NCI-H1694 (cell line): ENCODE data around the gene YKT6.
"Not testable (repeated sequence)": the region's sequence is repeated elsewhere in the genome, so short reads cannot be mapped to it uniquely, and the experiment has no call there.

Experiments used
- DNase-seq: peaks from one replicate; lab custom pipeline; 2025; lab: John Stamatoyannopoulos, UW

YKT6 gene

GRCh38 chr7:44200699-44201461 lies at the start of gene YKT6:
Gene YKT6 (plus strand): TSS chr7:44200978. CDS start chr7:44201136, 158 bp downstream.
- peak; percentile 94 for DNase-seq

- no peak for DNase-seq
Measured at GRCh38 chr7:44151956-44152355, 48.8 kb upstream of the YKT6 start.

- DNase-seq = no peak
Measured at GRCh38 chr7:44152971-44153947, 47.5 kb upstream of the YKT6 start.

- no peak for DNase-seq
Measured at GRCh38 chr7:44153948-44154335, 46.8 kb upstream of the YKT6 start.

DNA sequence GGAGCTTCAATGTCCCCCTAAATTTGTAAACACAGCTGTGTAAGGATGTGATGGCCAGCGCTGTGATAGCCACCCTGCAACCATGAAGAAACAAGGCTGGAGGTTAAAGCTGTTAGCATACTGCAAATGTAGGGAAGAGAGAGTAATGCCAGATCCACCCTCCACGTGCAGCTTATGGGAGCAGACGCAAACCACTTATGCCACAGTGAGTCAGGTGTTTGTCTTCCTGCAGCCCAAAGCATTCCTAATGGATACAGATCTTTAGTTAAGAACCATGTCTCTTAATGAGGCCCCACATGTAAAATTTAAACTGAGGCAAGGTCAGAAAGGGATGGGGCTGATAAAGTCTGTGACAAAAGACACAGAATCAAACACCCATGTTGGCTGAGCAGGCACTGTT lies 46.1 kb upstream of the YKT6 start:
- DNase-seq = no peak

DNA sequence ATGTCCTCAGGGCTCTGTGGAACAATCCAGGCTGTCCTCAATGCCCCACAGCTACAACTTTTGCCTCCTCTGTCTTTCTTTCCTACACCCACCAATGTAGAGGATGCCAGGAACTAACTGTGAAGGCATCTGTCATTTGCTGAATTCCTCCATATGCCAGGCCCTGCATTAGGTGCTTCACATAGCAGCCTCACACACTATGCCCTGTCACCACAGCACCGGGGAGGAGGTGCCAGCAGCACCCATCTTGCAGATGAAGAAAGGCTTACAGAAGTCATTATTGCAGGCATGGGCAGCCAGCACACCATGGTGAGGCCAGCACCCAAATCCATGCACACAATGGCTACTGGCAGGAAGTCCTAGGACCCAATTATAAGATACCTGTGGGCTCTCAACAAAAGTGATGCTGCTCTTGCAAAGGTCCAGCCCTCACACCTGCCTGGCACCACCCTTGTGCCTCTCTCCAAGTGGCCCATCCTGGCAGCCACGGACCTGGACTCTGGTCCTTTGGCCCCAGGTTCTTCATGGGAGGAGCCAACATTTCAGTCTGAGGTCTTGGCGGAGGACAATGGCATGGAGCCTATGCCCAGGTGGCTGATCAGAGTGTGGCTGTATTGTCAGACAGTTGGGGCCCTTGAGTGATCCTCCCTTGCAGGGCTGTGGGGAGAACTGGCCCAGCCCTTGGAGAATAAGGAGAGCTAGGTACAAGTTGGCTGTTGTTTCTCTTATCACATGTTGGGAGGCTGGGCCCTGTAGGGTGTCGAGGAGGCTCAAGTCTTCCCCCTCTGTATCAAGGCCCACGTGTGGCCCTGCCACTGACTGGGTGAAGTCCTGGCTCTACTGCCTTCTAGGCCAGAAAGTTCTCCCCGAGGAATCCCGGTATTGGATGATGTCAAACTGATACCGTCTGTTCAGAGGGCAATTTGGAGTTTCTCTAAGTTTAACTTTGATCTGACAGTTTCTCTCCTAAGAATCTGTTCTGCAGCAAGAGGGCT lies 45.3 kb upstream of the YKT6 start:
- DNase-seq = peak; percentile 32

GRCh38 chr7:44156453-44157010 lies 44.2 kb upstream of the YKT6 start:
- no peak for DNase-seq

DNA sequence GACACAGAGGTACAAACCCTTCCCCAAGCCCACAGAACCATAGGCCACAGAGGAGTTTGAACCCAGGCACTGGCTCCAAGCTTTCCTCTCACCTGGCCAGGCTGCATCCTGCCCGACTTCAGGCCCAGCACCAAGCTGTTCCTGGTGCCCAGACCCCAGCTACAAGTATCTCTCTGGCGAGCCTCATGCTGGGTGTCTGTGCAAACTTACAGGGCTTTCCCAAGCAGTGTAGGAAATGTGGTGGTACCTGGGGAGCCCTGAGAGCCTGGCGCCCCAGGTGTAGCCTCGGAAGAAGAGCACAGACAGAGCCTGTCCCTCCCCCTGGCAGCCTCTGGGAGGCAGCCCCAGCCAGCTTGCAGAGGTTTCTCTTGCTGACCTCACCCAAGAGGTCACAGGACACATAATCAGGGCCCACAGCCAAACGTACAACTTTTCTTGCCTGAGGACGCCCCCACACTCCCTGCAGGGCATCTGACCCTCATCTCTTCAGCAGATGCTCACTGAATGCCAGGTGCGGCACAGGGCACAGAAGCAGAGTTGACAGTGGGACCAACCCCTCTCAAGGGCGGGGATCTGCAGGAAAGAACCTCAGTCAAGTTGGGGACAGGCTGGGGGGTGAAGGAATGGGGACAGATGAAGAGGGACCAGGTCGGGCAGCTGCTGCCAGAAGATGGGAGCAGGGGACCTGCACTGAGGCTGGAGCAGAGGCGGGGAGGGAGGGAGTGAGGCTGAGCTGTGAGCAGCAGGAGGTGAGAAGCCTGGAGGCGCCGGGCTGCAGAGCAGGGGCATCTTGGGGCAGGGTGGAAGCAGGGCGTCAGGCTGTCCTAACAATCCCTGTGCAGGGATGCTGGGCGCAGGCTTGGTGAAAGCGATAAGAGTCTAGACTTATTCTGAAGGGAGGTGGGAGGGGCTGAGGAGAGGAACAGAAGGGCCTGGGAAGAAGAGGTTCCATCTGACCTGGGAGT lies 43.4 kb upstream of the YKT6 start:
- no peak for DNase-seq

DNA sequence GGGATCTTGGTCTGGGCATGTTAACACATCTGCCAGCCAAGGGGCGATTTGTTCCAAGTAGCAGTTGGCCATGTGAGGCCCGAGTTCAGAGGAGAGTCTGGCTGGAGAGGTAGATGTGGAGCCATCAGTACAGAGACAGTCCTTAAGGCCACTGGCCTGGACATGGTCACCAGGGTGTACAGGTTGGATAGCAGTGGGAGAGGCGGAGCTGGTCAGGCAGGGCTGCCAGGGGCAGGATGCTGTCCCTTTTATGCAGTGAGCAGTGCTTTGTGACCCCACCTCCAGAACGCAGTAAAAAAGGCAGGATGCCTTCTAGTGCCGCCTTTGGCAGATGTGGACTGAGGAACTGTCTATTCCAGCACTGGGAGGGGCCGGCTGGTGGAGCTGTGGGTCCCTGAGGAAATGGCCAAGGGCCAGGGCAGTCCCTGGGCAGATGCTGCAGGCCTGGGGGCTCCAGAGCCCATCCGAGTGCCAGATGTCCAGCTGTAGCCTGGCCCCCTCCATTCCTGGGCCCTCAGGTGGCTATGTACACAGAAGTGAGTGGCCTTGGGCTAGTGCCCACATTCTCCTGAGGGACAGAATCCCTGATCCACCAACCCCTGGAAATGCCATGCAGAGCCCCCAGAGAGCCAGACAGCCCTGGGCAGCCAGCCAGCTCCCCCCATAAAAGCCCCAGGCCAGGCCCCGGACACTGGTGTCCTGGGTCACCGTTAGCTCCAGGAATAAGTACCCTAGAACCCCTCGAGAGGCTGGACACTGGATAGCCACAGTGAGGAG lies 42.5 kb upstream of the YKT6 start:
- no peak for DNase-seq

DNA sequence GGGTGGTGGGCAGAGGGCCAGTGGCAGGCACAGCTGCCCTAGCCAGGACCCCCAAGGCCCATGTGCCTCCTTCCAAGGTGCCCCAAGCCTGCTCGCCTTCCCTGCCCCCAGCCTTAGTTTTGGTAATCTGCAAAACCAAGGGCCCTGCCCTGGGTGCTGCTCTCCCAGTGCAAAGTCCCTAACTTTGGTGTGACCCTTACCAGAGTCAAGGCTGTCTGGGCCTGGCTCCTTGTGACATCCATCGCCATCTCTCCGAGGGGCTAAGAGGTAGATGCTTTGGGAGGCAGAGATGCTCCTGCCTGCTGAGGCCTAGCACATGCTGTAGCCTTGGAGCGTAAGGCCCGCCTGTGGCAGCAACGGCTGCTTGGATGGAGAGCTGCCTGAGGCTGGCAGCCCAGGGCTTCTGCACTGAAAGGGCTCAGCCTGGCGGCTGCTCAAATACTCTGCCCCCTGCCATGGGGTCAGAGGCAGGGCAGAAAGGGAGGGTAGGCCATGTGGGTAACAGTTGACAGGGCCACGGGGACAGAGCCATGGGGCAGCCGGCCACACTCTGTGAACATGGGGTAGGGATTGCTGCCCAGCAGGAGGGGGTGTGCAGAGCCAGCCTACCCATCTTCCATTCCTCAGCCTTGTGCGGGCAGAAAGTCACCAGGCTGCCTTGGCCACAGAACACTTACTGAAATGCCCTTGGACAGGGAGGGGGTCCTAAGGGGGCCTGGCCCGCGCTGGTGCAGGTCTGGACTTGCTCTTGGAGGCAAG lies 41.7 kb upstream of the YKT6 start:
- no peak for DNase-seq

- DNase-seq = no peak
Measured at GRCh38 chr7:44159824-44160630, 40.8 kb upstream of the YKT6 start.

DNA sequence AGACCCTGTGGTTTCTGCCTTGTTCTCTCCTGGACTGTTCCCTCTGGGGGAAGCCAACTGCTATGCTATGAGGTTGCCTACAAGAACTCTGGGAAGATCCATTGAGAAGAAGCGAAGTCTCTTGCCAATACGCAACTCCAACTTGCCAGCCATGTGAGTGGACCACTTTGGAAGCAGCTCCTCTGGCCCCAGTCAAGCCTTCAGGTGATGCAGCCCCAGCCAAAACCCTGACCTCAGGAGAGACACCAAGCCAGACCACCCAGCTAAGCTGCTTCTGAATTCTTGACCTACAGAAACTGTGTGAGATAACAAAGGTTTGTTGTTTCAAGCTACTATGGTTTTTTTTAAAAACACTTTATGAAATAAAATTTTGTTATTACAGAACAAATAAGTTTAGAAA lies 39.4 kb upstream of the YKT6 start:
- DNase-seq = no peak

DNA sequence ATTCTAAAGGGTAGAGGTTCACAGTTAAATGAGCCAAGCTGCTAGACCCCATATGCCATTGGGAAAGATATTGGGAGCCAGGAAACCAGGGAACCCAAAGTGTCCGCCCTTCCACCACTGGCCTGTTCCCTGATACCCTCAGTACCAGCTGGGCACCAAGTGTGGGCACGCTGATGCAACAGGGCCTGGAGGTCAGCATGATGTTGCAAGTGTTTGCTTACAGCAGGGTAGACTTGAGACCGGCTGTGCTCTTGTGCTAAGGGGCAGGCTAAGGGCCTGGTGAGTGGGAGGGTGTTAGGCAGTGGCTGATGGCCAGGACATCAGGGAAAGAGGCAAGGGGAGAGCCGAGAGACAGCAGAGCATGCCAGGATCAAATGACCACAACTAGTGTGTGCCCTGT lies 38.6 kb upstream of the YKT6 start:
- no peak for DNase-seq

DNA sequence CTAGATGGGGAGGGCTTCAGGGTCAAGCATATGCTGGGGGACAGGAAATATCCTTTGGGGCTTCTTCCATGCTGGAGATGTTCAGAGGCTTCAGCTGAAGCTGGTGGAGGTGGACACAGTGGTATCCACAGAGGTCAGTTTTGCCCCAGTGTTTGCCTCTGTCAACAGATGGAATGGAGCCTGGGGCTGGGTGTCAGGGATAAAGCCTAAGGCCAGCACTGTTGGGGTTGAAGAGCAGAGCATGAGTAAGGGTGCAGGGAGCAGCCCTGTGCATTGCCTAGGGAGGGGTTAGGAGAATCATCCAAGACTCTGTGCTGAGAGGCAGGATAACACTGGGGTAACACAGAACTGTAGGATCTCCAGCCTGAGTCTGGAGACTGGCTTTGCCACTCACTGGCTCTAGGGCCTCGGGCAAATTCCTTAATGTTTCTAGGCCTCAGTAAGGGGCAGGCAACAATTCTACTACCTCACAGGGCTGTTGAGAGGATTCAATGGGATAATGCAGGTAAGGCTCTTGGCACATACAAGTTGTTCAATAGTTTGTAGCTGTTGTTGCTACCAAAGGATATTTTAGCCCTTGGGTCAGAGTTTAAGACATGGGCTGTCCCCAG lies 37.9 kb upstream of the YKT6 start:
- DNase-seq = no peak

DNA sequence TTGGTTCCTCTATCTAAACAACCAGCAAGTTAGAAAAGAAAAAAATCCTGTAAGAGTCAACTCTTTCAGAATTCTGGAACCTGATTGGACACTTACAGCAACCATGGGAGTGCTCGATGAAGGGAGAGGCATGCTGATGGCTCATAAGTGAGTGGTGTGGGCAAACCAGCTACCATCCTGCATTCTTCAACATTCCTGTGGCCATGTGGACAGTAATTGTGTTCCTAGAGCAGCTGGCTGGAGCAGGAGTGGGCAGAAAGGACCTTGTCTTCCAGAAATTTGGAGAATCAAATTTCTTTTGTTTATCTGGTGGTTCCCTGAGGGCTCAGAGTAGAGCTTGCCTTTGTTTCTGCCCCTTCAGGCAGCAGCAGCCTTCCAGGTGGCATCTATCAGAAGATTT lies 37.2 kb upstream of the YKT6 start:
- DNase-seq = no peak

DNA sequence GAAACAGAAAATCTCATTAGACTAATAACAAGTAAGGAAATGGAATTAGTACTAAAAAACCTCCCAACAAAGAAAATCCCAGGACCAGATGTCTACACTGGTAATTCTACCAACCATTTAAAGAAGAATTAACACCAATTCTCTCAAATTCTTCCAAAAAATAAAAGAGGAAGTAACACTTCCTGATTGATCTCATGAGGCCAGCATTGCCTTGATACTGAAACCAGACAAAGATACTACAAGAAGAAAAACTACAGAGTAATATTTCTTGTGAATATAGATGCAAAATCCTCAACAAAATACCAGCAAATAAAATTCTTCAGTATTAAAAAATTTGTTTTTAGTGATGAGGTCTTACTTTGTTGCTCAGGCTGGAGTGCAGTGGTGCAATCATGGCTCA lies 32.9 kb upstream of the YKT6 start:
- no peak for DNase-seq

DNA sequence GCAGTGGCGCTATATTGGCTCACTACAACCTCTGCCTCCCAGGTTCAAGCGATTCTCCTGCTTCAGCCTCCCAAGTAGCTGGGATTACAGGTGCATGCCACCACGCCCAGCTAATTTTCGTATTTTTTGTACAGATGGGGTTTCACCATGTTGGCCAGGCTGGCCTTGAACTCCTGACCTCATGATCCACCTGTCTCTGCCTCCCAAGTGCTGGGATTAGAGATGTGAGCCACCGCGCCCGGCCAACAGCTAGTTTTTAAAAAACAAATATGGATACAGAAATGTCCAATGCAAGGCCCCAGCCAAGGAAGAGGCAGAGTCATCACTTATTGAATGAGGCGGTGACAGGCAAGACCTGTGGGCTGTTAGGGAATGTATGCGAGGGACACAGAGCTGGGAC lies 28.9 kb upstream of the YKT6 start:
- not testable (repeated sequence) for DNase-seq

- DNase-seq = no peak
Measured at GRCh38 chr7:44172352-44172751, 28.4 kb upstream of the YKT6 start.
